ENCODE results near the gene SLC41A3. TPM values are rescaled to one million over a fixed set of nuclear protein-coding genes. Genes with fewer than 3 reads are reported as not detected.
"Not testable (repeated sequence)": the region's sequence is repeated elsewhere in the genome, so short reads cannot be mapped to it uniquely, and the experiment has no call there.

The SLC41A3 gene
- polyA plus RNA-seq, 12 donors, result 29.7 to 58.4 (median 38.2) TPM; not detected in 1

- no peak for DNase-seq
Measured at GRCh38 chr3:126005951-126006350, 78.0 kb downstream of the SLC41A3 start.

- DNase-seq, result no peak
Measured at GRCh38 chr3:126004692-126005091, 79.2 kb downstream of the SLC41A3 start.

- no peak for DNase-seq
Measured at GRCh38 chr3:126004217-126004616, 79.7 kb downstream of the SLC41A3 start.

GRCh38 chr3:126003447-126004190 lies 80.3 kb downstream of the SLC41A3 start:
- no peak for DNase-seq

GRCh38 chr3:126002189-126002588 lies 81.7 kb downstream of the SLC41A3 start:
- no peak for DNase-seq

- not testable (repeated sequence) for DNase-seq
Measured at GRCh38 chr3:125996751-125997150, 87.2 kb downstream of the SLC41A3 start.

- peak; percentile 88 for DNase-seq
Measured at GRCh38 chr3:125990253-125990970, 93.5 kb downstream of the SLC41A3 start.

GRCh38 chr3:125984951-125985350 lies 99.0 kb downstream of the SLC41A3 start:
- not testable (repeated sequence) for DNase-seq

GRCh38 chr3:125977104-125977503 lies 106.8 kb downstream of the SLC41A3 start:
- not testable (repeated sequence) for DNase-seq

GRCh38 chr3:125976003-125976390 lies 107.9 kb downstream of the SLC41A3 start:
- DNase-seq, result not testable (repeated sequence)

GRCh38 chr3:125975245-125976002 lies 108.5 kb downstream of the SLC41A3 start:
- DNase-seq, result not testable (repeated sequence)

- DNase-seq, result peak; percentile 18
Measured at GRCh38 chr3:125971997-125972944, 111.7 kb downstream of the SLC41A3 start.

- not testable (repeated sequence) for DNase-seq
Measured at GRCh38 chr3:125968701-125969592, 115.0 kb downstream of the SLC41A3 start, which contains the start of gene ROPN1B. TSS of gene ROPN1B (plus strand) at chr3:125969178. CDS start at chr3:125972055, 2,877 bp downstream.

- DNase-seq, result not testable (repeated sequence)
Measured at GRCh38 chr3:125968121-125968520, 115.8 kb downstream of the SLC41A3 start.

- DNase-seq, result no peak
Measured at GRCh38 chr3:125967156-125967555, 116.8 kb downstream of the SLC41A3 start.

- DNase-seq, result no peak
Measured at GRCh38 chr3:125965505-125965904, 118.4 kb downstream of the SLC41A3 start.

GRCh38 chr3:125963834-125964233 lies 120.1 kb downstream of the SLC41A3 start:
- DNase-seq, result not testable (repeated sequence)

GRCh38 chr3:125961289-125961589 lies 122.7 kb downstream of the SLC41A3 start:
- no peak for DNase-seq

GRCh38 chr3:125960456-125961288 lies 123.3 kb downstream of the SLC41A3 start:
- no peak for DNase-seq

Data from muscle of arm (tissue), 12 donors.